ENCODE measurements around the gene APEX2. TPM values are rescaled to one million over a fixed set of nuclear protein-coding genes. Genes with fewer than 3 reads are reported as not detected.

APEX2 gene
- total and polyA plus RNA-seq, 2 donors (not counting 1 experiment from before 2014, with no cell fraction given), result 13.1 to 18.0 TPM

GRCh38 chrX:55056820-55057674 lies 56.9 kb downstream of the APEX2 start:
- Histone ChIP-seq H3K4me3 (ENCODE audit: control extremely low read depth in 1 of 5, extremely low read depth in 1 of 5, insufficient read depth in 1 of 5, low read depth in 2 of 5, low read length in 4 of 5) (peak overlapping the region in 3 of 5 experiments; percentile 18 to 24 (median 18)), H3K36me3 (replicated peaks in 1 of 2; ENCODE audit: control extremely low read depth in 1 of 2, control insufficient read depth in 1 of 2, extremely low read depth in 1 of 2, insufficient read depth in 2 of 2, low read length in 1 of 2) (no peaks in the 10 kb centered on the region), H3K4me2 (replicated peaks; ENCODE audit: low read depth, low read length, poor library complexity, severe bottlenecking) (peak overlapping the region; percentile 52), H3K9me3 (ENCODE audit: control extremely low read depth in 1 of 3, control insufficient read depth in 2 of 3, insufficient read depth in 1 of 3, low read length in 2 of 3) (no peaks in the 10 kb centered on the region), H3K79me2 (ENCODE audit: control insufficient read depth, insufficient read depth, low read length) (no peaks in the 10 kb centered on the region), H3K4me1 (ENCODE audit: control insufficient read depth in 2 of 2, insufficient read depth in 2 of 2, low read length in 2 of 2) (peaks cover 6 to 7% of the 10 kb centered on the region in 2 donors), H3K27me3 (replicated peaks in 1 of 4; ENCODE audit: control extremely low read depth in 1 of 4, control insufficient read depth in 3 of 4, insufficient read depth in 4 of 4, low read length in 3 of 4) (no peaks in the 10 kb centered on the region), H3K27ac (ENCODE audit: low read length in 2 of 2) (no peak overlapping the region), H4K20me1 (ENCODE audit: control insufficient read depth, insufficient read depth, low read length, poor library complexity, severe bottlenecking) (no peaks in the 10 kb centered on the region), H3K9ac (ENCODE audit: low read length) (peak overlapping the region; percentile 30), H2AFZ (ENCODE audit: insufficient read depth, low read depth, low read length, poor library complexity, severe bottlenecking) (peak overlapping the region; percentile 50)
- intact Hi-C loops (cut with micrococcal nuclease), result loop anchor here (1.0 to 10.0 kb wide), 6 partner anchors 104 to 1740 kb away; partner anchors contain the start of genes HUWE1 and MAGED2
- DNase-seq, result peak; percentile 40
- H3K9me3 Mint-ChIP-seq (ENCODE audit: insufficient read depth), result no peaks in the 10 kb centered on the region
- ChIA-PET CTCF (interaction anchor here (0.6 to 1.9 kb wide), 10 partner anchors 47 to 1740 kb away, joined by 3 to 12 read pairs (median 4); partner anchors contain the start of genes APEX2 and RRAGB), POLR2A (no interaction called here)
- peak; percentile 43 for ATAC-seq (ENCODE audit: low read depth)
- no CpG with 5 or more reads among the region's 7 CpGs for WGBS (ENCODE audit: insufficient coverage)
- H3K4me3 Mint-ChIP-seq, result peak overlapping the region; percentile 78
- H3K27me3 Mint-ChIP-seq, result no peaks in the 10 kb centered on the region
- H3K4me1 Mint-ChIP-seq, result peaks cover 10% of the 10 kb centered on the region
- no peak overlapping the region for H3K27ac Mint-ChIP-seq
- TF ChIP-seq CTCF (IDR thresholded peaks at IDR 0.05), result no peak
- TF ChIP-seq EZH2 (IDR thresholded peaks at IDR 0.05; ENCODE audit: borderline replicate concordance, insufficient read depth, low read depth, low read length, poor library complexity, severe bottlenecking), result no peak

All from B cell (primary cell).